Loucy (cell line): Measurements from ENCODE around the gene TMEM108.

Experiments used
- H2AFZ ChIP-seq: fragments of 200-600 bp; sonication (generic); 2 replicates; pipeline ENCODE4 v1.6.0; 2016; ENCODE audit warnings: antibody characterized with exemption, mild to moderate bottlenecking, low read length, moderate library complexity
- H3F3A ChIP-seq: fragments of 200-600 bp; 2 replicates; pipeline ENCODE4 v1.6.0; 2016; ENCODE audit warnings: antibody characterized with exemption, low read depth, mild to moderate bottlenecking
- H3K27me3 ChIP-seq: fragments of 200-600 bp; sonication (generic); 2 replicates; pipeline ENCODE4 v1.6.1; 2014; ENCODE audit warnings: low read length, mild to moderate bottlenecking; ENCODE audit not compliant: insufficient read depth, poor library complexity, severe bottlenecking
- H3K36me3 ChIP-seq: fragments of 200-600 bp; sonication (generic); 2 replicates; pipeline ENCODE4 v1.6.1; 2016; ENCODE audit warnings: low read length; ENCODE audit not compliant: insufficient read depth
- H3K4me1 ChIP-seq: fragments of 200-600 bp; sonication (generic); 2 replicates; pipeline ENCODE4 v1.5.1; 2014; ENCODE audit warnings: low read length, mild to moderate bottlenecking; ENCODE audit not compliant: insufficient read depth, poor library complexity, severe bottlenecking
- H3K4me2 ChIP-seq: fragments of 200-600 bp; sonication (generic); 2 replicates; pipeline ENCODE4 v1.6.0; 2014; ENCODE audit warnings: antibody characterized with exemption, low read length, low read depth, mild to moderate bottlenecking; ENCODE audit not compliant: poor library complexity, severe bottlenecking
- H3K4me3 ChIP-seq: fragments of 200-600 bp; sonication (generic); 2 replicates; pipeline ENCODE4 v1.5.1; 2014; ENCODE audit warnings: low read length, mild to moderate bottlenecking, mixed read lengths; ENCODE audit not compliant: poor library complexity, severe bottlenecking
- H3K79me2 ChIP-seq: fragments of 200-600 bp; sonication (generic); 2 replicates; pipeline ENCODE4 v1.6.1; 2014; ENCODE audit warnings: low read length; ENCODE audit not compliant: insufficient read depth
- H3K9ac ChIP-seq: fragments of 200-600 bp; sonication (generic); 2 replicates; pipeline ENCODE4 v1.6.0; 2014; ENCODE audit warnings: mild to moderate bottlenecking, low read depth, low read length, moderate library complexity; ENCODE audit not compliant: poor library complexity, severe bottlenecking
- H3K9me2 ChIP-seq: fragments of 200-600 bp; sonication (generic); replicated peaks from 2 replicates; pipeline ENCODE4 v1.6.1; 2016; ENCODE audit warnings: low read depth, low read length, mixed read lengths
- H3K9me3 ChIP-seq: fragments of 200-600 bp; sonication (generic); 2 replicates; pipeline ENCODE4 v1.6.1; 2014; ENCODE audit warnings: mild to moderate bottlenecking, antibody characterized with exemption, low read length, low read depth; ENCODE audit not compliant: insufficient read depth
- H4K20me1 ChIP-seq: fragments of 200-600 bp; sonication (generic); 2 replicates; pipeline ENCODE4 v1.6.0; 2014; ENCODE audit warnings: antibody characterized with exemption, low read length, mild to moderate bottlenecking; ENCODE audit not compliant: insufficient read depth, poor library complexity, severe bottlenecking
- CTCF ChIP-seq: fragments of 200-600 bp; sonication (generic); conservative IDR thresholded peaks from 2 replicates; pipeline ENCODE4 v1.5.1; 2014; ENCODE audit warnings: mild to moderate bottlenecking, antibody characterized with exemption, low read length
- EZH2phosphoT487 ChIP-seq: fragments of 200-600 bp; IDR thresholded peaks from 2 replicates; pipeline ENCODE4 v1.6.1; 2018; ENCODE audit warnings: antibody characterized with exemption, mild to moderate bottlenecking, moderate library complexity, borderline replicate concordance

Gene TMEM108

GRCh38 chr3:133157716-133158115 is 119.5 kb downstream of the TMEM108 start:
- Histone ChIP-seq H3F3A (no peaks in the 10 kb centered on the region), H3K9me3 (no peaks in the 10 kb centered on the region), H4K20me1 (no peaks in the 10 kb centered on the region), H3K4me3 (no peak overlapping the region), H3K4me1 (no peaks in the 10 kb centered on the region), H3K4me2 (no peak overlapping the region), H3K79me2 (no peaks in the 10 kb centered on the region), H3K9me2 (no peaks in the 10 kb centered on the region), H2AFZ (no peak overlapping the region), H3K9ac (no peak overlapping the region), H3K36me3 (no peaks in the 10 kb centered on the region), H3K27me3 (no peaks in the 10 kb centered on the region)
- no peak for TF ChIP-seq CTCF
- no peak for TF ChIP-seq EZH2phosphoT487

GRCh38 chr3:133158686-133159085 is 120.5 kb downstream of the TMEM108 start:
- Histone ChIP-seq H2AFZ (no peak overlapping the region), H3K27me3 (no peaks in the 10 kb centered on the region), H3F3A (no peaks in the 10 kb centered on the region), H3K4me1 (no peaks in the 10 kb centered on the region), H3K79me2 (no peaks in the 10 kb centered on the region), H3K9me3 (no peaks in the 10 kb centered on the region), H3K9me2 (no peaks in the 10 kb centered on the region), H4K20me1 (no peaks in the 10 kb centered on the region), H3K36me3 (no peaks in the 10 kb centered on the region), H3K4me2 (no peak overlapping the region), H3K9ac (no peak overlapping the region), H3K4me3 (no peak overlapping the region)
- TF ChIP-seq CTCF (no peak), EZH2phosphoT487 (no peak)

GRCh38 chr3:133159498-133160475 is 121.6 kb downstream of the TMEM108 start:
- Histone ChIP-seq H3K27me3 (no peaks in the 10 kb centered on the region), H3K4me2 (no peak overlapping the region)
- TF ChIP-seq CTCF, result no peak
- TF ChIP-seq EZH2phosphoT487, result no peak

More at GRCh38 chr3:133159498-133160475, 121.6 kb downstream of the TMEM108 start:
- H3K4me1 ChIP-seq, result no peaks in the 10 kb centered on the region
- H3K79me2 ChIP-seq, result no peaks in the 10 kb centered on the region
- no peaks in the 10 kb centered on the region for H3K36me3 ChIP-seq
- no peaks in the 10 kb centered on the region for H3K9me2 ChIP-seq
- no peak overlapping the region for H3K4me3 ChIP-seq
- no peaks in the 10 kb centered on the region for H4K20me1 ChIP-seq
- H3K9me3 ChIP-seq, result no peaks in the 10 kb centered on the region
- no peaks in the 10 kb centered on the region for H3F3A ChIP-seq
- H2AFZ ChIP-seq, result no peak overlapping the region
- H3K9ac ChIP-seq, result no peak overlapping the region
